GM19043 (cell line): ENCODE data around the gene USP16.
A peak's percentile ranks its signal among the peaks of the same experiment; 100 is the strongest.
"Not testable (repeated sequence)": the region's sequence is repeated elsewhere in the genome, so short reads cannot be mapped to it uniquely, and the experiment has no call there.

Experiments used
- ATAC-seq: cut with Tn5 transposase; IDR thresholded peaks from one replicate; pipeline ENCODE4 v1.9.1; 2021; ENCODE audit warnings: low read depth; ENCODE audit not compliant: unreplicated experiment

Gene USP16

GRCh38 chr21:29030909-29031308 is 6.4 kb downstream of the USP16 start:
- no peak for ATAC-seq

GRCh38 chr21:29033301-29033700 is 8.8 kb downstream of the USP16 start:
- no peak for ATAC-seq

- ATAC-seq: no peak
Observed at GRCh38 chr21:29033871-29034270, 9.4 kb downstream of the USP16 start.

GRCh38 chr21:29034678-29035077 is 10.2 kb downstream of the USP16 start:
- no peak for ATAC-seq

GRCh38 chr21:29052224-29052623 is 27.8 kb downstream of the USP16 start:
- no peak for ATAC-seq

- no peak for ATAC-seq
Observed at GRCh38 chr21:29053011-29053553, 28.6 kb downstream of the USP16 start.

- no peak for ATAC-seq
Observed at GRCh38 chr21:29053656-29054055, 29.2 kb downstream of the USP16 start.

- no peak for ATAC-seq
Observed at GRCh38 chr21:29055080-29055479, 30.6 kb downstream of the USP16 start.

- no peak for ATAC-seq
Observed at GRCh38 chr21:29056005-29056404, 31.5 kb downstream of the USP16 start.

- ATAC-seq: no peak
Observed at GRCh38 chr21:29056538-29057050, 32.1 kb downstream of the USP16 start.

GRCh38 chr21:29064850-29065481 is 40.5 kb downstream of the USP16 start:
- ATAC-seq: peak; percentile 93

- no peak for ATAC-seq
Observed at GRCh38 chr21:29072873-29073221, 48.4 kb downstream of the USP16 start.

- peak; percentile 84 for ATAC-seq
Observed at GRCh38 chr21:29073222-29074006, 48.9 kb downstream of the USP16 start, which contains the start of gene CCT8. CCT8 (minus strand) TSS chr21:29073648; CDS start chr21:29073590, 58 bp downstream.

GRCh38 chr21:29074007-29074376 is 49.5 kb downstream of the USP16 start:
- ATAC-seq: peak; percentile 8

- ATAC-seq: no peak
Observed at GRCh38 chr21:29074783-29075182, 50.3 kb downstream of the USP16 start.

GRCh38 chr21:29075706-29076466 is 51.4 kb downstream of the USP16 start:
- ATAC-seq: no peak

- ATAC-seq: not testable (repeated sequence)
Observed at GRCh38 chr21:29076731-29077640, 52.5 kb downstream of the USP16 start.

- ATAC-seq: no peak
Observed at GRCh38 chr21:29077651-29078090, 53.2 kb downstream of the USP16 start.

GRCh38 chr21:29078869-29079767 is 54.6 kb downstream of the USP16 start:
- ATAC-seq: peak; percentile 42
